ENCODE results near the gene MLIP.

GRCh38 chr6:54198134-54198533, 86.9 kb downstream of the MLIP start:
- TF ChIP-seq EP300 (IDR thresholded peaks at IDR 0.05) (no peak), POLR2A (IDR thresholded peaks at IDR 0.05) (no peak), POLR2AphosphoS5 (IDR thresholded peaks at IDR 0.05) (no peak)

Data from gastroesophageal sphincter (tissue), 2 donors.